Tibial nerve (tissue), 4 donors: ENCODE measurements around the gene DCD. TPM values are rescaled to one million over a fixed set of nuclear protein-coding genes. Genes with fewer than 3 reads are reported as not detected.
A peak's percentile ranks its signal among the peaks of the same experiment; 100 is the strongest.

Source experiments
- DNase-seq, 2 donors: peaks; one replicate each; pipeline ENCODE4 v3.0.0-alpha.2; 2019; ENCODE audit warnings: low spot score in 2 of 2
- H3K27ac ChIP-seq, 4 donors: fragments of 200-600 bp; sonication (generic) in 3 of 4; one replicate each; pipeline ENCODE4 v1.5.1; 2017 to 2019; ENCODE audit warnings: mild to moderate bottlenecking in 1 of 4
- H3K27me3 ChIP-seq, 2 donors: fragments of 200-600 bp; sonication (generic) in 1 of 2; one replicate each; pipeline versions ENCODE4 v1.5.1 to v1.6.0; 2017 to 2019
- H3K36me3 ChIP-seq, 3 donors: fragments of 200-600 bp; sonication (generic); one replicate each; pipeline ENCODE4 v1.5.1; 2018 to 2019
- H3K4me1 ChIP-seq, 4 donors: fragments of 200-600 bp; sonication (generic) in 3 of 4; one replicate each; pipeline ENCODE4 v1.5.1; 2017 to 2019
- H3K4me3 ChIP-seq, 4 donors: fragments of 200-600 bp; sonication (generic) in 3 of 4; one replicate each; pipeline ENCODE4 v1.5.1; 2017 to 2019; ENCODE audit warnings: mild to moderate bottlenecking in 1 of 4, moderate library complexity in 1 of 4
- H3K9me3 ChIP-seq, 4 donors: fragments of 200-600 bp; sonication (generic) in 3 of 4; one replicate each; pipeline ENCODE4 v1.5.1; 2017 to 2019
- CTCF ChIP-seq, 5 experiments: fragments of 200-600 bp in 3 of 5; fragments of 450-650 bp in 2 of 5; sonication (generic) in 3 of 5; IDR thresholded peaks; one replicate each; pipeline ENCODE4 v1.5.1; 2016 to 2019; ENCODE audit warnings: antibody characterized with exemption in 5 of 5, mild to moderate bottlenecking in 3 of 5, moderate library complexity in 2 of 5
- EP300 ChIP-seq, 2 donors: sonication (generic); formaldehyde crosslinking; IDR thresholded peaks; one replicate each; pipeline ENCODE4 v1.6.1; 2017; ENCODE audit warnings: antibody characterized with exemption in 2 of 2, mild to moderate bottlenecking in 1 of 2
- POLR2A ChIP-seq, 2 donors: fragments of 450-650 bp; IDR thresholded peaks; one replicate each; pipeline ENCODE4 v1.6.1; 2017; ENCODE audit warnings: antibody characterized with exemption in 2 of 2, mild to moderate bottlenecking in 2 of 2, moderate library complexity in 2 of 2
- WGBS, 2 donors: methylation state at CpG; one replicate each; pipeline ENCODE4 v1.1.5; 2018; 5-methylcytosine and 5-hydroxymethylcytosine counted together
- total RNA-seq, 4 donors: library from RNA; depleted of rRNA; stranded (reverse); fragments of >200 nt; gene quantifications; one replicate each; pipeline ENCODE4 v1.1.0, GENCODE V29; 2016

The DCD gene
- total RNA-seq, 4 donors from 2014 or later: not detected

DNA sequence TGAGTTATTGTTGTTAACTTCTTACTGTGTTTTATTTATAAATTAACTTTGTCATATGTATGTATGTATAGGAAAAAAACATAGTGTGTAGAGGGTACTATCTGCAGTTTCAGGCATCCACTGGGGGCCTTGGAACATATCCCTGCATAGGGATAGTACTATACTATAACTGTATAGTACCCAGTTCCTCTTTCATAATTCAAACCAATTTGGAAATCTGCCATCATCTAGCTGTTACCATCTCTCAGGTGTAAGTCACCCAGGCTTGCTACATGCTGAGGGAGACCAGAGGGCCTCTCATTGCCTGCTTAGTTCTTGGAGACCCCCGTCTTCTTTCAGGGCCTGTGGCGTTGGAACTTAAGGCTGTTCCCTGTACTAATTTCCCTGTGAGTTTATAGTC lies 12.9 kb upstream of the DCD start:
- TF ChIP-seq EP300 (IDR thresholded peaks at IDR 0.05): no peak
- TF ChIP-seq POLR2A (IDR thresholded peaks at IDR 0.05): no peak
- TF ChIP-seq CTCF (IDR thresholded peaks at IDR 0.05): no peak
- Histone ChIP-seq H3K4me1 (no peaks in the 10 kb centered on the region), H3K4me3 (no peak overlapping the region), H3K9me3 (no peaks in the 10 kb centered on the region), H3K27ac (no peak overlapping the region), H3K36me3 (no peaks in the 10 kb centered on the region), H3K27me3 (no peaks in the 10 kb centered on the region)
- DNase-seq: no peak
- 79 to 84% methylated on average over 2 of the region's 2 CpGs for WGBS, 2 donors

DNA sequence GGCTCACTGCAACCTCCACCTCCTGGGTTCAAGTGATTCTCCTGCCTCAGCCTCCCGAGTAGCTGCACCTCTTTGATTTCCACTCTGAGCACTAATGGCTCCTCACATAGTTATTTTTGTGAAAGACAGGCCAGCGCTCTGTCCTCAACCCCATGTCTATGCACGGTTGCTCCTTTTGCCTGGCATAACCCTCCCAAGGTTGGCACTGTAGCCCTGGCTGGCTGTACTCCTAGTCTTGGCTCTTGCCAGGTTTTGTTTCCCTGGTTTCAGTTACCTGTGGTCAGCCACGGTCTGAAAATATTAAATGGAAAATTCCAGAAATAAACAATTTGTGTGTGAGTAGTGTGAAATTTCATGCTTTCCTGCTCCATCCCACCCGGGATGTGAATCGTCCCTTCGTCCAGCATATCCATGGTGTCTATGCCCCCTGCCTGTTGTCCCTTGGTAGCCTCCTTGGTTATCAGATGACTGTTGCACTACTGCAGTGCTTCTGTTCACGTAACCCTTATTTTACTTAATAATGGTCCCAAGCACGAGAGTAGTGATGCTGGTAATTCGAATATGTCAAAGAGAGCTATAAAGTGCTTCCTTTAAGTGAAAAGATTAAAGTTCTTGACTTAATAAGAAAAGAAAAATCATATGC lies 12.3 kb upstream of the DCD start:
- no peak for DNase-seq
- no peak overlapping the region for H3K4me3 ChIP-seq
- no peaks in the 10 kb centered on the region for H3K4me1 ChIP-seq
- WGBS, 2 donors: 88 to 92% methylated on average over 10 of the region's 10 CpGs
- H3K27ac ChIP-seq: no peak overlapping the region
- H3K36me3 ChIP-seq: no peaks in the 10 kb centered on the region
- H3K27me3 ChIP-seq: no peaks in the 10 kb centered on the region
- H3K9me3 ChIP-seq: no peaks in the 10 kb centered on the region
- TF ChIP-seq POLR2A (IDR thresholded peaks at IDR 0.05) (no peak), EP300 (IDR thresholded peaks at IDR 0.05) (no peak), CTCF (IDR thresholded peaks at IDR 0.05) (no peak)

DNA sequence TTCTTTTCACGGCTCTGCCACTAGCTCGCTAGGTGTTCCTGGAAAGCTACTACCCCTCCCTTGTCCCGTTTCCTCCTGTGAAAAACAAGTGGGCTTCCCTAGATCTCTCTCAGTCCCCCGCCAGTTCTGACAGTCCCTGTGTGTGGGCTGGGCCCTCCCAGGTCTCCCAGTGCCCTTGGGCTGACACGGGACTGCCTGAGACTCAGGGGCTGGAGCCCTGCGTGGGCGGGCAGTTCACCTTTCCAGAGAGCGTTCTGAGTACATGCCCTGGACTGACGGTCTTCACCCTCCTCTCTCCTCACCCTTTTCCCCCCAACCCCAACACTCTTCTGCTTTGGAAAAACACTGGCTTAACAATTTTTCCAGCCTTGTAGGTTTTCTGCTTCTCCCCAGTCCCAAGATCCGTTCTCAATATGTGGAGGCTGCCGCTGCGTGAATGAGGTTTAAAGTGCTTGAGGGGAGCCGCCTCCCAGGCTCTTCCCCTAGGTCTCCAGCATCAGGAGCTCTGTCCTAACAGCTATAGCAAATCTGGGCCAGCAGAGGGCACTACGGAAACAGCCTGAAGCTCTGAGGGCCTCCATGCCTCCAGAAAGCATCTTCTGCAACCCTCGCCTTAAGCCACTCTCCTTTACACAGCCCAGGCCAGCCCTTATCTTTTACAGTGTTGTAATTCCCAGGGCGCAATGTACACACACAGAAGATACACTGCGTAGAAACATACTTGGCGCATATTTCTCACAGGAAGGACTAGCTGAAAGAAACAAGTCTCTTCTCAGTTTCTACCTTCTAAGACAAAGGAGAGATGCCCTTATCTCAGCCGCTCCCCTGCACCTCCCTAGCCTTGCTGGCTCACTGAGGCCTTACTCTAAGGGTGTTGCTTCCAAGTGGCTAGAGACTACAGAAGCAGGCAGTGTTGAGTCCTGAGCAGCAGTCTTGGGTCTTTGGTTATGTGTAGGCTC lies 10.4 kb upstream of the DCD start:
- H3K9me3 ChIP-seq: no peaks in the 10 kb centered on the region
- H3K4me3 ChIP-seq: no peak overlapping the region
- TF ChIP-seq CTCF (IDR thresholded peaks at IDR 0.05): peak in 2 of 5 experiments; percentile 22 to 24
- no peak for TF ChIP-seq EP300 (IDR thresholded peaks at IDR 0.05)
- no peaks in the 10 kb centered on the region for H3K36me3 ChIP-seq
- H3K27ac ChIP-seq: no peak overlapping the region
- DNase-seq: no peak
- no peaks in the 10 kb centered on the region for H3K4me1 ChIP-seq
- WGBS, 2 donors: 63 to 72% methylated on average over 19 of the region's 19 CpGs
- H3K27me3 ChIP-seq: no peaks in the 10 kb centered on the region

DNA sequence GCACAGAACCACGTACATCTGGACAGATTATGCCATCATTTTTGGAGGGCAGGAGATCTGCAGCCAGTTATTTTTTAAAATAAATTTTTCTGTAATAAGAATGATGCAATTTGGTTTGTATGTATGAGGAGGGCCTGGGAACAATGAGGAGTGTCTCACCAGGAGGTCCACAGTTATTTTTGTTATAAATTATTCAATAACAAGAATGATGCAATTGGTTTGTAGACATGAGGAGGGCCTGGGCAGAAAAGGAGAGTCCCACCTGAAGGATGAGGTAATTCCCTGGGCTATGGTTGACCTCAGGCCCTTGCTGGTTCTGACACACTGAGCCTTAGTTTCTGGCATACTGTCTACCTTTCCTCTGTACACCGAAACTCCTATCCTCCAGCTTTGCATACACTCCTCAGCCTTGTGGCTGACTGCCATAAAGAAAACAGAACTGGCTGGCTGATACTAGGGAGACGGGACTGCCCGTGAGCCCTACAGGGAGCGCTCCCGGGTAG lies 9.0 kb upstream of the DCD start:
- Histone ChIP-seq H3K27ac (no peak overlapping the region), H3K4me1 (no peaks in the 10 kb centered on the region), H3K4me3 (no peak overlapping the region), H3K36me3 (no peaks in the 10 kb centered on the region), H3K9me3 (no peaks in the 10 kb centered on the region), H3K27me3 (no peaks in the 10 kb centered on the region)
- 69 to 70% methylated on average over 6 of the region's 6 CpGs for WGBS, 2 donors
- DNase-seq: no peak
- TF ChIP-seq POLR2A (IDR thresholded peaks at IDR 0.05): no peak
- TF ChIP-seq EP300 (IDR thresholded peaks at IDR 0.05): no peak
- no peak for TF ChIP-seq CTCF (IDR thresholded peaks at IDR 0.05)

DNA sequence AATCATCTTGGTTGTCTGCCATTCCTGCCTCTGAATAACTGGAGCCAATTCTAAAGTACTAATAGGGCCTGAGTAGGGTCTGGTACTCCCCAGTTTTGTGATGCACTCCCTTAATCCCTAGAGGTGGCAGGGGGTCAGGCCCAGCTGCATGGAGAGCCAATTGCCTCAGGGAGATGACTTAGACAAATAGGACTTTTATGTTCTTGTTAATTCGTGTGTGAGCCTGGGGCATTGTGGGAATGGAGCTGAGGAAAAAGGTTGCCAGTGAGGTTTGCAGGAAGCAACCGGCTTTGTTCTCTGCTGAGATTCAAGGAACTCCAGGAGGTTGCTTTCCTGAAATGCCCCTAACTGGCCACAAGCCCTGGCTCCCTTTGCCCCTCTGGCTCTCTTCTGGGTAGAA lies 6.8 kb upstream of the DCD start:
- no peaks in the 10 kb centered on the region for H3K9me3 ChIP-seq
- H3K4me1 ChIP-seq: no peaks in the 10 kb centered on the region
- no peak overlapping the region for H3K27ac ChIP-seq
- no peaks in the 10 kb centered on the region for H3K36me3 ChIP-seq
- DNase-seq: no peak
- H3K4me3 ChIP-seq: no peak overlapping the region
- 11 to 14% methylated on average over 2 of the region's 2 CpGs for WGBS, 2 donors
- no peaks in the 10 kb centered on the region for H3K27me3 ChIP-seq
- TF ChIP-seq POLR2A (IDR thresholded peaks at IDR 0.05) (no peak), EP300 (IDR thresholded peaks at IDR 0.05) (no peak), CTCF (IDR thresholded peaks at IDR 0.05) (no peak)
